ENCODE results near the gene GCA.

GCA gene

DNA sequence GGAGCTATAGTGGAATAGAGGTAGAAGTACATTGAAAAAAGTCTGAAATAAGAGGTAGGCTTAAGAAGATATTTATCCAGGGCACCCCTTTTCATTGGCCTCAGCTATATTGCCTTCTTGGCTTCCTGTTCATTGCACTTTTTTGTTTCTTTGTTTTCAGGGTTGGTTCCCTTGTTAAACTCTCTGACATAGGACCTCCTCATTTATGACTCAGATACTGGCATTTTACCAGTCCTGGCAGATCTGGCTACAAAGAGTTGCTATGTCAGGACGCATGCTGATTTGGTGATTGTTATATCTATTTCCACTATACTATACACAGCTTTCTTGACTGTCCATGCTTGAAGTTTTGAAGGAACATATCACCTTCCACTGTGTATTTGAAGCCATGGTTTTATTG is 60.0 kb downstream of the GCA start:
- in situ Hi-C loops (cut with MboI; ENCODE audit: low sequenced_read_pairs), result no loop called here
